ENCODE measurements around the gene GNAS.

- TF ChIP-seq EP300 (IDR thresholded peaks at IDR 0.05) = no peak
- no peak for TF ChIP-seq CTCF (IDR thresholded peaks at IDR 0.05)
- TF ChIP-seq POLR2AphosphoS5 (IDR thresholded peaks at IDR 0.05) = peak in 1 of 2 donors; percentile 19
Measured at GRCh38 chr20:58850693-58851174, 1.8 kb upstream of the GNAS start, which contains the start of gene GNAS-AS1.
